GM23338 (cell line): ENCODE measurements around the gene PLAC8L1. TPM values are rescaled to one million over a fixed set of nuclear protein-coding genes. Genes with fewer than 3 reads are reported as not detected.

Experiments used
- ATAC-seq: fragments of 200-7000 bp; cut with Tn5 transposase; 3 replicates; pipeline ENCODE4 v1.9.1; 2020
- DNase-seq: peaks from one replicate; pipeline ENCODE4 v3.0.0-alpha.2; 2015; ENCODE audit warnings: low spot score
- H2AFZ ChIP-seq: fragments of 200-600 bp; sonication (generic); 2 replicates; pipeline ENCODE4 v1.8.0; 2016; ENCODE audit warnings: antibody characterized with exemption, mild to moderate bottlenecking, moderate library complexity
- H3F3A ChIP-seq: fragments of 200-600 bp; sonication (generic); replicated peaks from 2 replicates; pipeline ENCODE4 v1.8.0; 2017; ENCODE audit warnings: antibody characterized with exemption, mixed run types, low read depth
- H3K27ac ChIP-seq: fragments of 200-600 bp; sonication (generic); 2 replicates; pipeline ENCODE4 v1.6.1; 2016; ENCODE audit warnings: low read depth
- H3K27me3 ChIP-seq: fragments of 200-600 bp; sonication (generic); 2 replicates; pipeline ENCODE4 v1.8.0; 2016; ENCODE audit warnings: mild to moderate bottlenecking, mixed run types, moderate library complexity; ENCODE audit not compliant: insufficient read depth
- H3K36me3 ChIP-seq: fragments of 200-600 bp; sonication (generic); 2 replicates; pipeline ENCODE4 v1.8.0; 2016; ENCODE audit warnings: mild to moderate bottlenecking; ENCODE audit not compliant: insufficient read depth
- H3K4me1 ChIP-seq: fragments of 200-600 bp; sonication (generic); 2 replicates; pipeline ENCODE4 v1.8.0; 2016; ENCODE audit warnings: mild to moderate bottlenecking, moderate library complexity; ENCODE audit not compliant: insufficient read depth
- H3K4me2 ChIP-seq: fragments of 200-600 bp; sonication (generic); 2 replicates; pipeline ENCODE4 v1.7.1; 2017; ENCODE audit warnings: mixed run types
- H3K4me3 ChIP-seq: fragments of 200-600 bp; sonication (generic); 2 replicates; pipeline ENCODE4 v1.6.1; 2016; ENCODE audit warnings: mixed run types
- H3K79me2 ChIP-seq: fragments of 200-600 bp; sonication (generic); replicated peaks from 2 replicates; pipeline ENCODE4 v1.8.0; 2017; ENCODE audit warnings: mild to moderate bottlenecking; ENCODE audit not compliant: insufficient read depth
- H3K9me2 ChIP-seq: fragments of 200-600 bp; sonication (generic); 2 replicates; pipeline ENCODE4 v1.8.0; 2017; ENCODE audit not compliant: insufficient read depth
- H4K20me1 ChIP-seq: fragments of 200-600 bp; sonication (generic); replicated peaks from 2 replicates; pipeline ENCODE4 v1.8.0; 2017; ENCODE audit warnings: mild to moderate bottlenecking; ENCODE audit not compliant: insufficient read depth
- H3K27ac Mint-ChIP-seq: 2 replicates; pipeline ENCODE4 v1.8.0; 2020; ENCODE audit warnings: inconsistent platforms, mild to moderate bottlenecking, moderate library complexity, mixed read lengths
- H3K27me3 Mint-ChIP-seq: 3 replicates; pipeline ENCODE4 v1.8.0; 2022; ENCODE audit warnings: low read depth, mild to moderate bottlenecking, moderate library complexity, mixed read lengths, inconsistent platforms; ENCODE audit not compliant: insufficient read depth, poor library complexity
- H3K36me3 Mint-ChIP-seq: 3 replicates; pipeline ENCODE4 v1.8.0; 2021; ENCODE audit warnings: low read depth, mild to moderate bottlenecking, inconsistent platforms, moderate library complexity, mixed read lengths
- H3K4me1 Mint-ChIP-seq: 3 replicates; pipeline ENCODE4 v1.8.0; 2020; ENCODE audit warnings: mild to moderate bottlenecking, inconsistent platforms, mixed read lengths
- H3K4me3 Mint-ChIP-seq: 3 replicates; pipeline ENCODE4 v1.8.0; 2021; ENCODE audit warnings: moderate library complexity, mild to moderate bottlenecking, inconsistent platforms, mixed read lengths
- H3K9me3 Mint-ChIP-seq: 3 replicates; pipeline ENCODE4 v1.8.0; 2020; ENCODE audit warnings: moderate library complexity, mild to moderate bottlenecking, inconsistent platforms, mixed read lengths
- CREB1 ChIP-seq: fragments of 250-450 bp; sonication (Bioruptor Pico); IDR thresholded peaks from 2 replicates; pipeline ENCODE4 v1.5.0; 2020; ENCODE audit warnings: low read depth, mild to moderate bottlenecking, moderate library complexity
- CTCF ChIP-seq, 2 experiments: fragments of 200-600 bp in 1 of 2; sonication (generic) in 1 of 2; conservative IDR thresholded peaks; 2 replicates each; pipeline versions ENCODE4 v1.5.1 to v1.6.1; 2016 to 2017; ENCODE audit warnings: antibody characterized with exemption in 2 of 2, low read depth in 2 of 2, mild to moderate bottlenecking in 2 of 2, moderate library complexity in 1 of 2
- ETS1 ChIP-seq: IDR thresholded peaks from 2 replicates; pipeline ENCODE4 v1.6.1; 2016; ENCODE audit warnings: antibody characterized with exemption
- EZH2 ChIP-seq: fragments of 200-600 bp; sonication (generic); IDR thresholded peaks from one replicate; pipeline ENCODE4 v1.8.0; 2017; ENCODE audit warnings: antibody characterized with exemption, mild to moderate bottlenecking, low read depth; ENCODE audit not compliant: unreplicated experiment
- EZH2phosphoT487 ChIP-seq: fragments of 200-600 bp; sonication (generic); IDR thresholded peaks from one replicate; pipeline ENCODE4 v1.8.1; 2018; ENCODE audit warnings: antibody characterized with exemption; ENCODE audit not compliant: unreplicated experiment
- JUNB ChIP-seq: IDR thresholded peaks from one replicate; pipeline ENCODE4 v1.6.1; 2016; ENCODE audit warnings: antibody characterized with exemption; ENCODE audit not compliant: unreplicated experiment
- NANOG ChIP-seq: IDR thresholded peaks from 2 replicates; pipeline ENCODE4 v1.6.1; 2016; ENCODE audit warnings: antibody characterized with exemption, borderline replicate concordance
- POLR2AphosphoS5 ChIP-seq: IDR thresholded peaks from 2 replicates; pipeline ENCODE4 v1.6.1; 2016; ENCODE audit warnings: antibody characterized with exemption, low read depth
- REST ChIP-seq: IDR thresholded peaks from one replicate; pipeline ENCODE4 v1.6.1; 2018; ENCODE audit warnings: antibody characterized with exemption; ENCODE audit not compliant: unreplicated experiment
- STAT1 ChIP-seq: IDR thresholded peaks from one replicate; pipeline ENCODE4 v1.6.1; 2016; ENCODE audit warnings: antibody characterized with exemption; ENCODE audit not compliant: unreplicated experiment
- ZNF114 ChIP-seq: fragments of 250-450 bp; sonication (Bioruptor Pico); IDR thresholded peaks from 2 replicates; pipeline ENCODE4 v1.5.0; 2020; ENCODE audit warnings: mild to moderate bottlenecking, moderate library complexity
- ZNF331 ChIP-seq: fragments of 250-450 bp; sonication (Bioruptor Pico); IDR thresholded peaks from 2 replicates; pipeline ENCODE4 v1.5.0; 2020; ENCODE audit warnings: low read depth, mild to moderate bottlenecking, moderate library complexity
- ZNF462 ChIP-seq: fragments of 250-450 bp; sonication (Bioruptor Pico); IDR thresholded peaks from 2 replicates; pipeline ENCODE4 v1.5.0; 2020; ENCODE audit warnings: mild to moderate bottlenecking, moderate library complexity
- polyA plus RNA-seq: library from polyadenylated mRNA; unstranded; fragments of >200 nt; fragmentation: Nextera tagmentation; extraction: Ambion mirVana; gene quantifications from 2 replicates; pipeline ENCODE4 v1.2.1, GENCODE V29; 2016
- total RNA-seq: library from RNA; depleted of rRNA; stranded (reverse); fragments of >200 nt; shearing (Covaris generic); gene quantifications from 2 replicates; pipeline ENCODE4 v1.2.3, GENCODE V29; 2014

PLAC8L1 gene
- total and polyA plus RNA-seq, 2 experiments from 2014 or later, result 2.0 TPM; not detected in 1

GRCh38 chr5:146070746-146071145 lies 34.6 kb downstream of the PLAC8L1 start:
- H3K27me3 Mint-ChIP-seq, result peaks cover 7% of the 10 kb centered on the region

More at GRCh38 chr5:146070746-146071145, 34.6 kb downstream of the PLAC8L1 start:
- Mint-ChIP-seq H3K4me3 (no peak overlapping the region), H3K36me3 (no peaks in the 10 kb centered on the region), H3K4me1 (peaks cover 30% of the 10 kb centered on the region), H3K9me3 (peaks cover 3% of the 10 kb centered on the region; the same call in 1 of the 3 replicates), H3K27ac (no peak overlapping the region)
- Histone ChIP-seq H4K20me1 (no peaks in the 10 kb centered on the region), H3K79me2 (no peaks in the 10 kb centered on the region), H3K27ac (no peak overlapping the region), H3K36me3 (no peaks in the 10 kb centered on the region), H3F3A (no peaks in the 10 kb centered on the region; the same call in 1 of the 2 replicates), H3K4me3 (no peak overlapping the region), H3K4me1 (peaks cover 32% of the 10 kb centered on the region), H2AFZ (no peak overlapping the region), H3K9me2 (no peaks in the 10 kb centered on the region), H3K4me2 (no peak overlapping the region), H3K27me3 (peaks cover 31% of the 10 kb centered on the region)
- no peak for DNase-seq
- TF ChIP-seq CTCF (conservative IDR thresholded peaks at IDR 0.05; ENCODE audit: low read depth in 2 of 2) (no peak), JUNB (no peak), STAT1 (no peak), EZH2phosphoT487 (no peak), REST (no peak), ZNF462 (CRISPR knock-in tag) (no peak), ZNF331 (no peak), CREB1 (no peak), EZH2 (no peak), POLR2AphosphoS5 (no peak), ETS1 (no peak), ZNF114 (CRISPR knock-in tag) (no peak), NANOG (no peak)
- ATAC-seq, result no peak
